Activated naive CD8-positive, alpha-beta T cell treated with anti-CD3 and anti-CD28 coated beads for 36 hours (primary cell): ENCODE data around the gene GPR137B. TPM values are rescaled to one million over a fixed set of nuclear protein-coding genes. Genes with fewer than 3 reads are reported as not detected.
"Not testable (repeated sequence)": the region's sequence is repeated elsewhere in the genome, so short reads cannot be mapped to it uniquely, and the experiment has no call there.

ENCODE experiments used
- DNase-seq: peaks from one replicate; pipeline ENCODE4 v3.0.0; 2021
- H3K27ac Mint-ChIP-seq: one replicate; pipeline ENCODE4 v1.8.0; 2022; ENCODE audit warnings: mild to moderate bottlenecking, moderate library complexity, mixed read lengths
- H3K27me3 Mint-ChIP-seq: one replicate; pipeline ENCODE4 v1.8.0; 2022; ENCODE audit warnings: mild to moderate bottlenecking, mixed read lengths
- H3K36me3 Mint-ChIP-seq: one replicate; pipeline ENCODE4 v1.8.0; 2021; ENCODE audit warnings: mild to moderate bottlenecking, mixed read lengths
- H3K4me1 Mint-ChIP-seq: one replicate; pipeline ENCODE4 v1.8.0; 2021; ENCODE audit warnings: mixed read lengths
- H3K4me3 Mint-ChIP-seq: one replicate; pipeline ENCODE4 v1.8.0; 2022; ENCODE audit warnings: mild to moderate bottlenecking, moderate library complexity, mixed read lengths
- H3K9me3 Mint-ChIP-seq: one replicate; pipeline ENCODE4 v1.8.0; 2022; ENCODE audit warnings: mixed read lengths
- total RNA-seq, 2 experiments: library from RNA; stranded (reverse); gene quantifications; one replicate each; pipeline ENCODE4 v1.2.3, GENCODE V29; 2021

Gene GPR137B
- total RNA-seq, 2 experiments from 2014 or later = 4.6 to 4.7 TPM

DNA sequence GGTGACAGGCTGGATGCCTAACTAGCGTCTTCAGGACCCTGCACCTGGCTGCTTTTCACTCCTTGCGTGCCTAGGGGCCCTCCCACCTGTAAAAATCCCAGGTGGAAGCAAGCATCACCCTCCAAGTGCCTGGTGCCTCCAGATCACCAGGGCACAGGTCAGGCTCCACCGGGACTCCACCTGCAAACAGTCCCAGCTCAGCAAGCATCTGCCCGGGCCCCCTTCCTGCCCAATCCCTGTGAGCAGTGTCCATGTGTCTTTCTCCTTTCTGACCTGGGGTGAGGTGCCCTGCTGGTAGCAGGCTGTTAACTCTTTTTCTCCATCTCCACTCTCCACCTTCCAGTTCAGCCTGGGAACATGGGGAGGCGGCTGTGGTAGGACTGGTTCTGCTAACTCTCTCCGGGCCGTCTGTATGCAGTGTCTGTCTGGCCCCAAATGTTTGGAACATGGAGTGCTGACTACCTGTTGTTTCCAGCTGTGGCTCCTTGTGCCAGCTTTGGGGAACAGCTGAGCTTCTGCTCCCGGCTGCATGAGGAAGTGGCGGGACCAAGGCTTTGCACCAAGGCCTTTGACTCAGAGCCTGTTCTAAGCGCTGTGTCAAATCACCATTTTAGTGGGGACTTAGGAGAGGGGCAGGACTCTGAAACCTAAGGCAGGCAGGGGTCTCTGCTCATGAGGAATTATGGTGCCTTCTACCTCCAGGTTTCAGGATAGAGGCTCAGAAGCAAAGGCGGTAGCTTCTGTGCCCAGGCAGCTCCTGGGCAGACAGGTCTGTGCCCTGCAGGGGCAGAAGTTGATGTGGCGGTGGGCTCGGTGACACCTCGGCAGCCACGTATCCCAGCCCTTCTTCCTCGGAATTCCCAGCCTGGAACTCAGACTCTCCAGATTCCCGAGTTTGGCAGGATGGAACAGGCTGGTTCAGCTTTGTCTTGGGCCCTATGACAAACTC, 5.5 kb downstream of the GPR137B start:
- Mint-ChIP-seq H3K36me3 (no peaks in the 10 kb centered on the region), H3K4me1 (peaks cover 21% of the 10 kb centered on the region), H3K27ac (no peak overlapping the region), H3K4me3 (no peak overlapping the region), H3K9me3 (no peaks in the 10 kb centered on the region), H3K27me3 (peaks cover 6% of the 10 kb centered on the region)
- no peak for DNase-seq

DNA sequence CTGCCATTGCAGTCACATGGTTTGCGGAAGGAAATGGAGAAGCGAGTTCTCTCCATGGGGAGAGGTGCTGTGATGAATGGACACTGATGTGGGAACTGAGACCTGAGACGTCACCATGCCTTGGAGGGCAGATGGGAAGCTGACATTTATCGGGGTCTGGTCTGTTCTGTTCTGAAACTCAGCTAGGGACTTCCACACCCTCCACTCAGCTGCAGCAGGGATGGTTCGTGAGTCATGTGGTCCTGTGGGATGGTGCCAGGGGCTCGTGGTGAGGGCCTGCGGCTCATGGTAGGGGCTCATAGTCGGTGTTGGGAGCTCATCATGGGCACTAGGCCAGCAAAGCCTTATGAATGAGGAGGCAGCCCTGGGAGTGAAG, 6.1 kb downstream of the GPR137B start:
- peaks cover 20% of the 10 kb centered on the region for H3K4me1 Mint-ChIP-seq
- H3K27me3 Mint-ChIP-seq = peaks cover 3% of the 10 kb centered on the region
- H3K4me3 Mint-ChIP-seq = no peak overlapping the region
- H3K36me3 Mint-ChIP-seq = no peaks in the 10 kb centered on the region
- no peaks in the 10 kb centered on the region for H3K9me3 Mint-ChIP-seq
- DNase-seq = no peak
- no peak overlapping the region for H3K27ac Mint-ChIP-seq

DNA sequence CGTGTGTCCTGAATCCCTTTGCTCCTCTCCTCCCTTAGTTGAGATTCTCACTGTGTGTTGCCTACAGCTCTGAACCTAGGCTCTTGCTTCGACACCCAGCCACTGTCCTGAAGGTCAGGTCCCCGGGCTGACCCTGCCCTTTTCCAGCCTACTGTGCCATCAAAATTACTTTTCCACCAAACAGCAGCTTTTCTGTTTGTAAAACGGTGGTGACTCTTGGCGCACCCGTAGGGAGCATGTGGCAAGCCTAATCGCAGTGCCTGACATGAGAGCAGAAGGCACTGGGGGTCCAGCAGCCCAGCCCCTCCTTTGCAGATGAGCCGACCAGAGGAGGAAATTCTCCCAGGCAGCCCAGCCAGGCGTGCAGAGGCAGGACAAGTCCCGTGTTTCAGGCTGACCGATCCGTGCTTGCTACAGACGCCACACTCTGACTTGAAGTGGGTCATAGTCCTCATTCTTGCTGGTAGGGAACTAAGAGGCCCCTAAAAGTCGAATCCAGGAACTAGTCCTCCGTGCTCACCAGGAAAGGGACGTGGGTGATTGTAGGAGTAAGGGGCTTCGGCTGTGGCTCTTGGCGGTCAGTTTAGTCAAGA, 6.8 kb downstream of the GPR137B start:
- DNase-seq = no peak
- peaks cover 15% of the 10 kb centered on the region for H3K4me1 Mint-ChIP-seq
- H3K4me3 Mint-ChIP-seq = no peak overlapping the region
- H3K27ac Mint-ChIP-seq = no peak overlapping the region
- no peaks in the 10 kb centered on the region for H3K36me3 Mint-ChIP-seq
- no peaks in the 10 kb centered on the region for H3K9me3 Mint-ChIP-seq
- H3K27me3 Mint-ChIP-seq = no peaks in the 10 kb centered on the region

DNA sequence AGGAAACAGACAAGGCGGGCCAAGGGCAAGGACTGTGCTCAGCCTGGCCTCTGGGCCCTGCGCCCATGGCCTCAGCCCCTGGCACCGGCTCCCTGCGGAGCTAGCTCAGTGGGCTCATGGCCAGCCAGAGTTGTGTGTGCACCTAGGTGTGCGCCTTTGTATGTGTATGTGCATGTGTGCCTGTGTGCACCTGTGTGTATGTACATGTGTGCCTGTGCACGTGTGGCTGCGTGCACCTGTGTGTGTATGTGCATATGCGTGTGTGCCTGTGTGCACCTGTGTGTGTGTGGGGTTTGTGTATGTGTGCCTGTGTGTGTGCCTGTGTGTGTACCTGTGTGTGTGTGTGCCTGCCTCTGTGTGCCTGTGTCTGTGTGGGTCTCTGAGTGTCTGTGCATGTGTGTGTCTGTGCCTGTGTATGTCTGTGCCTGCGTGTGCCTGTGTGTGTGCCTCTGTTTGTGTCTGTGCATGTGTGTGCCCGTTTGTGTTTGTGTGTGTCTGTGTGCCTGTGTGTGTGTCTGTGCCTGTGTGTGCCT, 7.4 kb downstream of the GPR137B start:
- Mint-ChIP-seq H3K27me3 (no peaks in the 10 kb centered on the region), H3K9me3 (no peaks in the 10 kb centered on the region), H3K27ac (no peak overlapping the region), H3K4me3 (no peak overlapping the region), H3K36me3 (no peaks in the 10 kb centered on the region), H3K4me1 (peaks cover 9% of the 10 kb centered on the region)
- DNase-seq = no peak

DNA sequence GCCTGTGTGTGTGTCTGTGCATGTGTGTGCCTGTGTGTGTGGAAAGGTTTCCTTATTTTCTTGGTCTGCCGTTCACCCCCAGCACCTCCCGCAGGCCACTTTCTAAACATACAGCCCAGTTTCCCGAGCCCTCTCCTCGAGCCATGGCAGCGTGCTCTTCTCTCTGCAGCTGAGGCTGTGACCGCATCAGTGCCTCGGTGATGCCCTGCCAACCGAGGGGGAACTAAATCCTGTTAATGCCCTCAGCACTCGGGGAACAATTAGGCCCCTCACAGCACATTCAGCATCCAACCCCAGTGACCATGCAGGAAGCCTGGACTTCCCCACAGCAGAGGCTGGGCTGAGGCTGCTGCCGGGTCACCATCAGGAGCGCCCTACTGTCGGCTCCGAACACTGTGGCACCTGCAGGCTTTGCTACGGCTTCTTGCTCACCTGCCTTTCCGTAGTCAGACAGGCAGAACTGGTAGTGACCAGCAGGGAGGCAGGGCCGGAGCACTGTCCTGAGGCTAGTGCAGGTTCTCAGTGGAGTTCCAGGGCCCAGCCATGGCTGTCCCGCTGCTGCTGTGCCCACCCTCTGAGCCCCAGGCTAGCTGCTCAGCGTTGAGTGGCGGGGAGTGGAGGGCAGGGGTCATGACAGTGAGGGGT, 8.1 kb downstream of the GPR137B start:
- peaks cover 6% of the 10 kb centered on the region for H3K4me1 Mint-ChIP-seq
- DNase-seq = no peak
- no peaks in the 10 kb centered on the region for H3K9me3 Mint-ChIP-seq
- no peak overlapping the region for H3K27ac Mint-ChIP-seq
- H3K27me3 Mint-ChIP-seq = no peaks in the 10 kb centered on the region
- H3K36me3 Mint-ChIP-seq = no peaks in the 10 kb centered on the region
- H3K4me3 Mint-ChIP-seq = no peak overlapping the region

DNA sequence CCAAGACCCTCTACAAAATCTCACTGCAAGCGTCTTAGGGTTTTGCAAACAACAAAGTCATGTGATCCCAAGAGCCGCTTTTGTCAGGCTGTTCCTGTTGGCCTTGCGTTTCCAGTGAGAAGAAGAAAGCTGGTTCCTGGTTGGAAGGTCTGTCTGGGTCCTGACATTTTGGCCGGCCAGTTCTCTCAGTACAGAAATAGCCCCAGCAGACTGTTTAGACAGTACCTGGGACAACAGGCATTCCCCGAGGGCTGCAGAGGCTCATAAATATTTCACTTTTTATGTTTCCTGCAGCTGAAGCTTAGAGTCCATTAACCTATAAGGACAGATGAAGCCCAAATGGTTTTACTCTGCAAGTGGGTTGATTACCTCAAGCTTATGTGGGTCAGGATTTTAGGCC, 8.6 kb downstream of the GPR137B start:
- Mint-ChIP-seq H3K27me3 (no peaks in the 10 kb centered on the region), H3K9me3 (no peaks in the 10 kb centered on the region), H3K27ac (no peak overlapping the region), H3K36me3 (no peaks in the 10 kb centered on the region), H3K4me3 (no peak overlapping the region), H3K4me1 (peaks cover 6% of the 10 kb centered on the region)
- no peak for DNase-seq

DNA sequence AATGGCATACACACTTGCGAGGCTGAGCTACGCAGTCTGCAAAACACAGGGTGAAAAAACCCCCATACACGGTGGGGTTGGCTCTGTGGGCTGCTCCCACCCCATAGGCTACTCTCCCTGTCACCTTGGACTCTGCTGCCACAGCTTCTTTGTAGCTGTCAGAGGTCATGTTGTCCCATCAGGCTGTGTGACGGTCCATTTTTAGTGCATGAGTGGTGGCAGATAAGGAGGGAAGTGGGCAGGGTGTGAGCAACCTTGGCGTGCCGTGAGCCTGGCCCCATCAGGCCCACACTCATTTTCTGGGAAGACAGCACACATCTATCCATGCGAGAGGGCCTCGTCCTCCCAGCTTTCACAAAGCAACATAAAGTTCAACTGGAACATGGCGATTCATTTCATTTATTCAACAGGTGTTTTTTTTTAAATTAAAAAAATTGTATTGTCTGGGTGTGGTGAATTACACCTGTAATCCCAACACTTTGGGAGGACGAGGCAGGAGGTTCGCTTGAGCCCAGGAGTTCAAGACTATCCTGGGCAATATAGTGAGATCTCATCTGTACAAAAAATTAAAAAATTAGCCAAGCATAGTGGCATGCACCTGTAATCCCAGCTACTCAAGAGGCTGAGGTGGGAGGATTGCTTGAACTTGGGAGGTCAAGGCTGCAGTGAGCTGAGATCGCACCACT, 9.5 kb downstream of the GPR137B start:
- H3K4me1 Mint-ChIP-seq = peaks cover 8% of the 10 kb centered on the region
- no peaks in the 10 kb centered on the region for H3K36me3 Mint-ChIP-seq
- no peaks in the 10 kb centered on the region for H3K27me3 Mint-ChIP-seq
- DNase-seq = no peak
- H3K27ac Mint-ChIP-seq = no peak overlapping the region
- no peak overlapping the region for H3K4me3 Mint-ChIP-seq
- no peaks in the 10 kb centered on the region for H3K9me3 Mint-ChIP-seq

DNA sequence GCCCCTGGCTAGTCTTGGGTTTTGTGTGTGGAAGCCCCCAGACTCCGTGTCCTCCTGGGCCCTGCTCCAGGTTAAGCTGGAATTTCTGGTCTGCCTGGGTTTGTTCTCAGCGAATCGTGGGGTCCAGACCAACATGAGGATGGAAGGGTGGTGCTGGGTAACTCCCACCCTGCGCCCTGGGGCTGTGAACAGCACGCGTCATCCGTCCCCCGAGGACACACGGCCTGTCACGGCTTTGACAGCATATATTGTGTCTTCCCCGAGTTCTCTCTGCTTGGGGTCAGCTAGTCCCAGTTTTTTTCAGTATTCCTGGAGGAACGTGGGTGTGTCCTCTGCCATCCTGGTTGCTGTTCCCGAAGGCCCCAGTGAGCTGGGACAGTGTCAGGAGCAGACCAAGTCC, 11.8 kb downstream of the GPR137B start:
- no peaks in the 10 kb centered on the region for H3K9me3 Mint-ChIP-seq
- H3K36me3 Mint-ChIP-seq = no peaks in the 10 kb centered on the region
- H3K4me1 Mint-ChIP-seq = peaks cover 2% of the 10 kb centered on the region
- H3K4me3 Mint-ChIP-seq = no peak overlapping the region
- no peaks in the 10 kb centered on the region for H3K27me3 Mint-ChIP-seq
- DNase-seq = no peak
- H3K27ac Mint-ChIP-seq = no peak overlapping the region

DNA sequence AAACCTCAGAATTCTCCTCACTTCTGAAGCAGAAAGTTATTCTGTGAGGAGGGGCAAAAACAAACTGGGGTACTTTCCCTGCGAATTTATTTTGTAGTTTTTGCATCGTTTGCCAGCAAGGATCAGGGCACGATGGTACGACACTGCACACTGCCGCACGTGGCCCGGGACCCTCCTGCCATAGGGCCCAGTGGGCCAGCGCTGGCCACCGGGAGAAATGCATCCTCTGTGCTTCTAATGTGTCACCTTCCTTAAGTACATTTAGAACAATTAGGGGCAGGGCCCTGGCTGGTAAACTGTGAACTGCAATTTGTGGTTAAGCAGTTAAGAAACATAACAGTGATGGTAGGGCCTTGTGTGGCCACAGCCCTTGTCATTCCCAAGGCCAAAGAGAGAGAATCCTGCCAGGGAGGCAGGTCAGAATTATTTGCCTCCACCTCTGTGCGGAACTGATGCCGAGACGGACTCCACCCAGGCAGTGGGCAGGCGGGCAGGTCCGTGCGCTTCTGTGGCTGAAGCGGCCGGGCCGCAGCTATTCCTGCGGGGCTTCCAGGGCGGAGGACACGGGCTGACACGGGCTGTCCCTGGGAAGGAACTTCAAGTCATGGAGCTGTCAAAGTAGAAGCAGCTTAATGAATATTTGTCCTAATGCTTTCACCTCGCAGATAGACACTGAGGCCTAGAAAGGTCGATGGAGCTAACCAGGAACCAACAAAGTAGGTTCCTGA, 12.5 kb downstream of the GPR137B start:
- Mint-ChIP-seq H3K4me1 (peaks cover 4% of the 10 kb centered on the region), H3K27me3 (no peaks in the 10 kb centered on the region), H3K4me3 (no peak overlapping the region), H3K27ac (no peak overlapping the region), H3K9me3 (no peaks in the 10 kb centered on the region), H3K36me3 (no peaks in the 10 kb centered on the region)
- DNase-seq = no peak

DNA sequence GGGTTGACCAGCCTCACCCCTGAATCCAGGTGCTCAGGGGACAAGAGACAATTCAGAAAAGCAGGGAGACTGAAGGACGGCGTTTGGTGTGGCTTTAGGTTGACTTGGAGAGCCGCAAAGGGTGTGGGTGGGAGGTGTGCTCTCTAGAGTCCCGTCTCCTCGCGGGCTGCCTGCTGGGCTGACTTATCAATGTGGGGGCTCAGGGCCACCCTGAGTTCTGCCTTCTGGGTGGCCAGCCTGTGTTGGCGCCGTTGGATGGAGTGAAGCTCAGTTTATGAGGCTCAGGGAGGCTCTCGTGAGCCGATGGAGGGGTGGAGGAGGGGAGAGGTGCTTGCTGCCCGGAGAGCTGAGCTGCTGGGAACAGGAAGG, 13.0 kb downstream of the GPR137B start:
- H3K4me3 Mint-ChIP-seq = no peak overlapping the region
- H3K4me1 Mint-ChIP-seq = peaks cover 4% of the 10 kb centered on the region
- peaks cover 2% of the 10 kb centered on the region for H3K36me3 Mint-ChIP-seq
- peaks cover under 1% of the 10 kb centered on the region for H3K9me3 Mint-ChIP-seq
- H3K27ac Mint-ChIP-seq = no peak overlapping the region
- no peak for DNase-seq
- no peaks in the 10 kb centered on the region for H3K27me3 Mint-ChIP-seq

DNA sequence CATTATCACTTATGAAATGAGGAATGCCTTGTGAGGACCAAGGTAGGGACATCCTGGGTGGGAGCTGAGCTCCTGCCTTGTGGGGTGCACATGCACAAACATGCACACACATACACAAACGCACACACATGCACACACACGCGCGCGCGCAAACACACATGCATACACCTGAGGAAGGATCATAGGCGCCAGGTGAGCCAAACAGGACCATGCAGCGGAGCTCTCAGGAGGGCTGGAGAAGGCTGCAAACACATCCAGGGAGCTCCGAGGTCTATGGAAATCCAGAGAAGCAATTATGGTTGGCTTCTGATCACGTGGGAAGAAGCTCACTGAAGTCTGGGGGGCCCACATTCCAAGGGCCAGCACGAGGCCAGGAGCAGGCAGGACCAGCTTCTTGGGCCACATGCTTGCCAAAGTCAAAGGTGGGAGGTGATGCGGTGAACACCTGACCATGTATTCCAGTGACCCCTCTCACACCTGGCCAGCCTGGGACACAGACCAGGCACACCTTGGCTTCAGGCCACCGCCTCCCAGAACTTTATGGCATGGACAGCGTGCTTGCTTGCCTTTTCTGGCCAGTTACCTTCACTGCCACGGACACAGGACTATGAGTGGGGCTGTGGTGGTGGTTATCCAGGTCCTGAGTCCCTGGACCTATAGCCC, 13.6 kb downstream of the GPR137B start:
- peaks cover 4% of the 10 kb centered on the region for H3K4me1 Mint-ChIP-seq
- peaks cover 5% of the 10 kb centered on the region for H3K9me3 Mint-ChIP-seq
- no peak for DNase-seq
- no peak overlapping the region for H3K4me3 Mint-ChIP-seq
- H3K27me3 Mint-ChIP-seq = no peaks in the 10 kb centered on the region
- no peak overlapping the region for H3K27ac Mint-ChIP-seq
- peaks cover 8% of the 10 kb centered on the region for H3K36me3 Mint-ChIP-seq

DNA sequence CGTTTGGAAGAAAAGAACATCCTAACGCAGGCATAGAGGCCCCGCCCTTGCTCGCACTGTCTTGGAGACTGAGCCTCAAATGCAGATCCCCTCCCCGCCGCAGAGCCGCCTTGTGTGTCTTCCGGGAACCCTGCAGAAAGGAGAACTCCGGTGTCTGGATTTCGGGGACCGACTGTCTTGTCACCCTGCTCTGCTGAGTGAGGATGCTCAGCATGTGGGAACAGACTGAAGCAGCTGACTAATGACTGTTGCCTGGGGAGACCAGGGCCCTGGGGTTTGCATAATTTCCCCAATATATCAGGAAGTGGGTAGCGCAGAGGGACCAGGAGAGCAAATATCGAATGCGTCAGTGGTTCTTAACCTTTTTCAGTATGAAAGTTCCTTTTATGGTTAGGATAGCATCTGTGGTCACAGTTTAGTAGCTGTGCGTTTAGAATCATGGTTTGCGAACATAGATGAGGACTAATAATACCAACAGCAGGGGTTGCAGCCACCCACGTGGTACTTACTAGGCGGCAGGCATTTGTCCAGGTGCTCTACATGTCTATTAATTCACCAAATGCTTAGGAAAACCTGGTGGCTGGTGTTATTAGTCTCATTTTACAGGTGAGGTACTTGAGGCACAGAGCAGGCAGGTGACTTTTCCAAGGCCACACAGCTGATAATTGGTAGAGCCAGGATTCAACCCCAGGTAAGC, 14.3 kb downstream of the GPR137B start:
- Mint-ChIP-seq H3K4me1 (peaks cover 4% of the 10 kb centered on the region), H3K27ac (no peak overlapping the region), H3K4me3 (no peak overlapping the region), H3K27me3 (no peaks in the 10 kb centered on the region), H3K36me3 (peaks cover 14% of the 10 kb centered on the region), H3K9me3 (peaks cover 11% of the 10 kb centered on the region)
- no peak for DNase-seq

DNA sequence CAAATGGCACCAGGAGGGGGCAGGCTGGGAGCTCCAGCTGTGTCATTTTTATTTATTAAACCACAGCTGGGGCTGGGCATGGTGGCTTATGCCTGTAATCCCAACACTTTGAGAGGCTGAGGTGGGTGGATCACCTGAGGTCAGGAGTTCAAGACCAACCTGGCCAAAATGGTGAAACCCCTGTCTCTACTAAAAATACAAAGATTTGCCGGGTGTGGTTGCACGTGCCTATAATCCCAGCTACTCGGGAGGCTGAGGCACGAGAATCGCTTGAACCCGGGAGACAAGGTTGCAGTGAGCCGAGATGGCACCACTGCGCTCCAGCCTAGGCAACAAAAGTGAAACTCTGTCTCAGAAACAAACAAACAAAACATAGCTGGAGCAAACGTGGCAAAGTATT, 15.7 kb downstream of the GPR137B start:
- H3K9me3 Mint-ChIP-seq = peaks cover 16% of the 10 kb centered on the region
- H3K36me3 Mint-ChIP-seq = peaks cover 25% of the 10 kb centered on the region
- H3K27ac Mint-ChIP-seq, H3K4me3 Mint-ChIP-seq, H3K27me3 Mint-ChIP-seq, DNase-seq, H3K4me1 Mint-ChIP-seq: not testable (repeated sequence)
